DOHH2 (cell line): ENCODE results near the gene VGF.

ENCODE experiments used
- H3F3A ChIP-seq: fragments of 200-600 bp; sonication (generic), shearing (Covaris generic); 2 replicates; pipeline ENCODE4 v1.6.0; 2016; ENCODE audit warnings: antibody characterized with exemption, mild to moderate bottlenecking; ENCODE audit not compliant: control insufficient read depth, insufficient read depth
- H3K27ac ChIP-seq: fragments of 200-600 bp; sonication (generic); 2 replicates; pipeline ENCODE4 v1.5.1; 2014; ENCODE audit warnings: low read depth, mild to moderate bottlenecking, low read length, moderate library complexity
- H3K27me3 ChIP-seq: fragments of 200-600 bp; sonication (generic); 2 replicates; pipeline ENCODE4 v1.6.1; 2014; ENCODE audit warnings: mild to moderate bottlenecking, low read length, mixed read lengths; ENCODE audit not compliant: control insufficient read depth
- H3K36me3 ChIP-seq: fragments of 200-600 bp; sonication (generic); 2 replicates; pipeline ENCODE4 v1.6.1; 2014; ENCODE audit warnings: mild to moderate bottlenecking, low read length, moderate library complexity, mixed read lengths; ENCODE audit not compliant: control insufficient read depth
- H3K4me1 ChIP-seq: fragments of 200-600 bp; sonication (generic); 2 replicates; pipeline ENCODE4 v1.6.1; 2014; ENCODE audit warnings: mild to moderate bottlenecking, low read length, mixed read lengths; ENCODE audit not compliant: control insufficient read depth
- H3K4me2 ChIP-seq: fragments of 200-600 bp; sonication (generic); 2 replicates; pipeline ENCODE4 v1.6.0; 2014; ENCODE audit warnings: mild to moderate bottlenecking, low read length, moderate library complexity
- H3K4me3 ChIP-seq: fragments of 200-600 bp; sonication (generic); 2 replicates; pipeline ENCODE4 v1.5.1; 2014; ENCODE audit warnings: mild to moderate bottlenecking, low read length, mixed read lengths
- H3K79me2 ChIP-seq: fragments of 200-600 bp; sonication (generic); 2 replicates; pipeline ENCODE4 v1.6.1; 2014; ENCODE audit warnings: mild to moderate bottlenecking, low read length, mixed read lengths; ENCODE audit not compliant: control insufficient read depth
- H3K9me2 ChIP-seq: fragments of 200-600 bp; sonication (generic); replicated peaks from 2 replicates; pipeline ENCODE4 v1.6.1; 2014; ENCODE audit warnings: mild to moderate bottlenecking, low read length, mixed read lengths; ENCODE audit not compliant: control insufficient read depth
- H3K9me3 ChIP-seq: fragments of 200-600 bp; sonication (generic); 2 replicates; pipeline ENCODE4 v1.6.1; 2014; ENCODE audit warnings: antibody characterized with exemption, low read length, mixed read lengths; ENCODE audit not compliant: control insufficient read depth, insufficient read depth
- H4K20me1 ChIP-seq: fragments of 200-600 bp; sonication (generic); 2 replicates; pipeline ENCODE4 v1.6.0; 2014; ENCODE audit warnings: low read depth, mild to moderate bottlenecking, antibody characterized with exemption, low read length, moderate library complexity; ENCODE audit not compliant: control insufficient read depth, insufficient read depth
- CTCF ChIP-seq: fragments of 200-600 bp; sonication (generic); IDR thresholded peaks from one replicate; pipeline ENCODE4 v1.5.1; 2014; ENCODE audit warnings: antibody characterized with exemption, mild to moderate bottlenecking, low read depth, low read length; ENCODE audit not compliant: poor library complexity, severe bottlenecking
- EZH2phosphoT487 ChIP-seq: fragments of 200-600 bp; sonication (generic); IDR thresholded peaks from 2 replicates; pipeline ENCODE4 v1.6.1; 2017; ENCODE audit warnings: borderline replicate concordance, mild to moderate bottlenecking, antibody characterized with exemption, low read length, moderate library complexity, mixed read lengths

Gene VGF

GRCh38 chr7:101164071-101164840 is 1.1 kb downstream of the VGF start:
- peaks cover 32% of the 10 kb centered on the region for H4K20me1 ChIP-seq
- peak overlapping the region; percentile 78 for H3K27ac ChIP-seq
- H3K9me2 ChIP-seq: no peaks in the 10 kb centered on the region
- H3K36me3 ChIP-seq: peaks cover 14% of the 10 kb centered on the region
- TF ChIP-seq EZH2phosphoT487: no peak
- TF ChIP-seq CTCF: no peak
- H3K79me2 ChIP-seq: peaks cover 12% of the 10 kb centered on the region
- H3K9me3 ChIP-seq: no peaks in the 10 kb centered on the region
- H3K27me3 ChIP-seq: peaks cover 33% of the 10 kb centered on the region
- H3K4me3 ChIP-seq: peak overlapping the region; percentile 85
- H3F3A ChIP-seq: peaks cover 20% of the 10 kb centered on the region
- H3K4me2 ChIP-seq: peak overlapping the region; percentile 72
- H3K4me1 ChIP-seq: peaks cover 52% of the 10 kb centered on the region

GRCh38 chr7:101163279-101164070 is 1.9 kb downstream of the VGF start:
- Histone ChIP-seq H3K4me3 (peak overlapping the region; percentile 85), H3F3A (peaks cover 20% of the 10 kb centered on the region), H3K9me2 (no peaks in the 10 kb centered on the region), H3K27me3 (peaks cover 25% of the 10 kb centered on the region), H3K27ac (peak overlapping the region; percentile 78), H3K4me1 (peaks cover 52% of the 10 kb centered on the region), H3K9me3 (no peaks in the 10 kb centered on the region), H3K36me3 (peaks cover 20% of the 10 kb centered on the region), H3K79me2 (peaks cover 12% of the 10 kb centered on the region), H4K20me1 (peaks cover 26% of the 10 kb centered on the region), H3K4me2 (peak overlapping the region; percentile 72)
- TF ChIP-seq CTCF (no peak), EZH2phosphoT487 (no peak)

- Histone ChIP-seq H3K4me3 (peak overlapping the region; percentile 85), H3K36me3 (peaks cover 27% of the 10 kb centered on the region), H3K9me3 (no peaks in the 10 kb centered on the region)
Observed at GRCh38 chr7:101162551-101163278, 2.7 kb downstream of the VGF start.

More at GRCh38 chr7:101162551-101163278, 2.7 kb downstream of the VGF start:
- H3K79me2 ChIP-seq: peaks cover 12% of the 10 kb centered on the region
- peak overlapping the region; percentile 78 for H3K27ac ChIP-seq
- peaks cover 26% of the 10 kb centered on the region for H4K20me1 ChIP-seq
- H3K27me3 ChIP-seq: peaks cover 18% of the 10 kb centered on the region
- peak overlapping the region; percentile 72 for H3K4me2 ChIP-seq
- peaks cover 52% of the 10 kb centered on the region for H3K4me1 ChIP-seq
- peaks cover 23% of the 10 kb centered on the region for H3F3A ChIP-seq
- no peak for TF ChIP-seq EZH2phosphoT487
- TF ChIP-seq CTCF: no peak
- H3K9me2 ChIP-seq: no peaks in the 10 kb centered on the region
